Ovary (tissue), 9 donors: ENCODE measurements around the gene CATSPER1. TPM values are rescaled to one million over a fixed set of nuclear protein-coding genes. Genes with fewer than 3 reads are reported as not detected.

ENCODE experiments used
- DNase-seq, 5 donors: peaks; one replicate each; pipeline ENCODE4 v3.0.0-alpha.2; 2019 to 2020
- H3K27ac ChIP-seq, 2 donors: fragments of 200-600 bp; one replicate each; pipeline versions ENCODE4 v1.5.1 to v1.8.0; 2019 to 2022
- H3K27me3 ChIP-seq: fragments of 200-600 bp; one replicate; pipeline ENCODE4 v1.8.0; 2022
- H3K36me3 ChIP-seq: fragments of 200-600 bp; sonication (generic); one replicate; pipeline ENCODE4 v1.5.1; 2019
- H3K4me1 ChIP-seq: one replicate; pipeline ENCODE4 v1.8.1; 2013; ENCODE audit warnings: mild to moderate bottlenecking, moderate library complexity; ENCODE audit not compliant: insufficient read depth
- H3K4me3 ChIP-seq: fragments of 200-600 bp; sonication (generic); one replicate; pipeline ENCODE4 v1.5.1; 2017
- H3K9me3 ChIP-seq, 2 donors: fragments of 200-600 bp in 1 of 2; sonication (generic) in 1 of 2; one replicate each; pipeline versions ENCODE4 v1.5.1 to v1.8.1; 2013 to 2019; ENCODE audit warnings: mild to moderate bottlenecking in 1 of 2, moderate library complexity in 1 of 2
- CTCF ChIP-seq, 3 donors: fragments of 450-650 bp in 2 of 3; fragments of 200-600 bp in 1 of 3; IDR thresholded peaks; one replicate each; pipeline versions ENCODE4 v1.5.1 to v1.8.0; 2016 to 2022; ENCODE audit warnings: antibody characterized with exemption in 3 of 3, mild to moderate bottlenecking in 1 of 3
- EP300 ChIP-seq: sonication (generic); formaldehyde crosslinking; IDR thresholded peaks from one replicate; pipeline ENCODE4 v1.6.1; 2017; ENCODE audit warnings: antibody characterized with exemption
- POLR2A ChIP-seq: fragments of 450-650 bp; IDR thresholded peaks from one replicate; pipeline ENCODE4 v1.6.1; 2017; ENCODE audit warnings: antibody characterized with exemption, mild to moderate bottlenecking, moderate library complexity
- WGBS, 3 donors: extraction: QIAGEN DNeasy Blood & Tissue Kit in 1 of 3; methylation state at CpG; one replicate each; pipeline versions ENCODE4 v1.1.5 to v1.1.7; 2013 to 2017; 5-methylcytosine and 5-hydroxymethylcytosine counted together
- intact Hi-C, 4 donors: fragments of 100-400 bp; cut with DNase I; formaldehyde crosslinking; loops; one replicate each; pipeline versions ENCODE4 v1.11.0 to v1.15.1; 2022 to 2023
- polyA plus RNA-seq, 2 donors: library from polyadenylated mRNA; stranded (reverse); fragments of 200-250 nt in 1 of 2; fragments of 350-450 nt in 1 of 2; fragmentation: Illumina TruSeq in 1 of 2; extraction: RNeasy Lipid Tissue Mini Kit (QIAGEN cat#74804) in 1 of 2; gene quantifications; one replicate each; pipeline ENCODE4 v1.2.3, GENCODE V29; 2013 to 2014
- total RNA-seq, 7 donors: library from RNA; depleted of rRNA in 2 of 7; stranded (reverse); fragments of >200 nt in 2 of 7; fragmentation: NEBNext Ultra II Directional in 3 of 7; extraction: Animal tissue kit (Norgen Biotek cat#: 25700) in 3 of 7; gene quantifications; one replicate each; pipeline versions ENCODE4 v1.1.0 to v1.2.4, GENCODE V29; 2016 to 2023
- donor health status: DM: no; HTN: no; CAD: no; lungs with moderate emphysema.
- donor health status: DM: no; HTN: no; CAD: no.
- donor health status: Bipolar disorder and iron deficiency.
- donor health status: DM: yes; HTN: yes; CAD: no.
- donor health status: DM: no; HTN: no; CAD: no.
- donor health status: DM: yes; HTN: yes; CAD: no.

CATSPER1 gene
- total and polyA plus RNA-seq, 9 donors = 0.25 TPM; not detected in 8

- DNase-seq = no peak
- Histone ChIP-seq H3K27me3 (no peaks in the 10 kb centered on the region), H3K27ac (no peak overlapping the region), H3K9me3 (no peaks in the 10 kb centered on the region), H3K4me3 (no peak overlapping the region), H3K36me3 (no peaks in the 10 kb centered on the region), H3K4me1 (no peaks in the 10 kb centered on the region)
- TF ChIP-seq CTCF (IDR thresholded peaks at IDR 0.05) (no peak), EP300 (no peak), POLR2A (no peak)
- intact Hi-C loops = no loop called here
- WGBS, 3 donors = 96% methylated on average over 88 of the region's 88 CpGs
These were observed 17.0 kb upstream of the CATSPER1 start for GRCh38 chr11:66042996-66043906.

- Histone ChIP-seq H3K27ac (no peak overlapping the region), H3K9me3 (no peaks in the 10 kb centered on the region), H3K4me3 (no peak overlapping the region), H3K27me3 (no peaks in the 10 kb centered on the region), H3K36me3 (no peaks in the 10 kb centered on the region), H3K4me1 (no peaks in the 10 kb centered on the region)
- 96% methylated on average over 78 to 81 of the region's 81 CpGs for WGBS, 3 donors
- intact Hi-C loops = no loop called here
- no peak for DNase-seq
- TF ChIP-seq POLR2A = no peak
- no peak for TF ChIP-seq CTCF (IDR thresholded peaks at IDR 0.05)
- no peak for TF ChIP-seq EP300
These were observed 16.1 kb upstream of the CATSPER1 start for GRCh38 chr11:66042227-66042995.

- WGBS, 3 donors = 69 to 77% (median 70%) methylated on average over 3 of the region's 3 CpGs
These were observed 13.5 kb upstream of the CATSPER1 start for GRCh38 chr11:66039765-66040164.

More at GRCh38 chr11:66039765-66040164, 13.5 kb upstream of the CATSPER1 start:
- Histone ChIP-seq H3K27me3 (no peaks in the 10 kb centered on the region), H3K4me3 (no peak overlapping the region), H3K9me3 (no peaks in the 10 kb centered on the region), H3K27ac (no peak overlapping the region), H3K36me3 (no peaks in the 10 kb centered on the region), H3K4me1 (no peaks in the 10 kb centered on the region)
- no peak for TF ChIP-seq EP300
- no peak for TF ChIP-seq CTCF (IDR thresholded peaks at IDR 0.05)
- intact Hi-C loops = no loop called here
- DNase-seq = no peak
